Measurements from ENCODE around the gene EXOC4. TPM values are rescaled to one million over a fixed set of nuclear protein-coding genes. Genes with fewer than 3 reads are reported as not detected.
A peak's percentile ranks its signal among the peaks of the same experiment; 100 is the strongest.

The EXOC4 gene
- total and polyA plus RNA-seq, 2 of the 8 experiments (the other 6 are each of a cell fraction or from before 2014, with no cell fraction given): 27.0 to 67.3 TPM

- Histone ChIP-seq H2AFZ (ENCODE audit: low read length) (no peak overlapping the region), H3K79me2 (ENCODE audit: control insufficient read depth in 1 of 2, insufficient read depth in 2 of 2, low read length in 2 of 2) (no peaks in the 10 kb centered on the region), H2BK5ac (ENCODE audit: low read depth, low read length) (no peak overlapping the region), H3K23ac (ENCODE audit: insufficient read length) (no peak overlapping the region), H2AK5ac (ENCODE audit: low read depth, low read length) (no peak overlapping the region), H3K56ac (replicated peaks; ENCODE audit: insufficient read length, low read depth, low read length) (no peak overlapping the region), H3K9me3 (ENCODE audit: insufficient read depth in 2 of 2, low read depth in 1 of 2, low read length in 1 of 2) (peaks cover 12 to 13% of the 10 kb centered on the region in 2 experiments), H2BK20ac (ENCODE audit: low read length) (no peak overlapping the region), H3K9ac (replicated peaks in 1 of 4; ENCODE audit: extremely low read depth in 1 of 4, low read depth in 3 of 4, low read length in 3 of 4) (no peak overlapping the region), H3K23me2 (ENCODE audit: low read depth, low read length) (peaks cover 1% of the 10 kb centered on the region), H3K4me2 (ENCODE audit: insufficient read depth in 1 of 2, low read depth in 2 of 2, low read length in 2 of 2) (no peak overlapping the region), H3K79me1 (ENCODE audit: low read depth, low read length) (no peaks in the 10 kb centered on the region), H2BK15ac (ENCODE audit: low read length) (no peak overlapping the region), H3K4ac (replicated peaks; ENCODE audit: insufficient read length, low read depth, low read length) (no peak overlapping the region), H3K27ac (ENCODE audit: low read depth, low read length) (no peak overlapping the region), H4K8ac (ENCODE audit: extremely low read depth, insufficient read depth, low read length) (no peak overlapping the region), H4K91ac (replicated peaks; ENCODE audit: insufficient read length, low read length) (no peak overlapping the region), H3K14ac (ENCODE audit: insufficient read length) (no peak overlapping the region), H3K36me3 (ENCODE audit: control insufficient read depth in 2 of 4, insufficient read depth in 4 of 4, low read length in 3 of 4) (peaks cover 0 to 7% (median 3%) of the 10 kb centered on the region in 4 experiments; a peak in 3 of 8 replicates), H3K27me3 (replicated peaks in 1 of 4; ENCODE audit: control insufficient read depth in 3 of 4, extremely low read depth in 1 of 4, insufficient read depth in 3 of 4, low read length in 3 of 4) (no peaks in the 10 kb centered on the region), H4K20me1 (replicated peaks in 1 of 2; ENCODE audit: control insufficient read depth in 1 of 2, insufficient read depth in 2 of 2, low read length in 2 of 2) (no peaks in the 10 kb centered on the region), H3K4me1 (replicated peaks in 1 of 4; ENCODE audit: control insufficient read depth in 3 of 4, insufficient read depth in 4 of 4, low read length in 3 of 4) (peaks cover 0 to 11% (median 3%) of the 10 kb centered on the region in 4 experiments; a peak in 3 of 7 replicates), H2BK12ac (ENCODE audit: low read depth, low read length) (no peak overlapping the region), H4K5ac (ENCODE audit: insufficient read length, low read depth, low read length) (no peak overlapping the region), H3K4me3 (ENCODE audit: extremely low read depth in 1 of 4, insufficient read depth in 2 of 4, low read depth in 3 of 4, low read length in 4 of 4) (peak overlapping the region in 1 of 4 experiments; percentile 21; a peak in 1 of 8 replicates), H2BK120ac (replicated peaks; ENCODE audit: low read depth, low read length) (no peak overlapping the region), H3K18ac (ENCODE audit: extremely low read depth, low read length) (no peak overlapping the region)
- no peak for TF ChIP-seq EGR1 (IDR thresholded peaks at IDR 0.05; ENCODE audit: borderline replicate concordance, low read depth, low read length)
- DNase-seq (ENCODE audit: low read depth in 1 of 2, low spot score in 2 of 2) (no peak), FAIRE-seq (no peak)
- POLR2A ChIA-PET (ENCODE audit: partially characterized antibody): no interaction called here
- WGBS, 2 experiments (ENCODE audit: extremely low coverage in 1 of 2, insufficient coverage in 1 of 2, insufficient read length in 1 of 2, insufficient replicate concordance in 2 of 2, low coverage in 1 of 2, low lambda C conversion rate in 2 of 2, missing lambda C conversion rate in 1 of 2): 93% methylated on average over 9 of the region's 9 CpGs; no CpG with 5 or more reads in 1 of the 2 experiments
- CTCF ChIA-PET (ENCODE audit: partially characterized antibody): interaction anchor here (0.7 to 2.6 kb wide), 5 partner anchors 10 to 553 kb away, joined by 3 to 12 read pairs (median 3); no protein-coding TSS in a partner anchor
Measured at GRCh38 chr7:134030460-134030865, 777.6 kb downstream of the EXOC4 start.
